Stimulated activated CD4-positive, alpha-beta T cell treated with anti-CD3 and anti-CD28 coated beads, TNF-alpha, amount 100 ng/mL, for 4 hours (primary cell): Measurements from ENCODE around the gene DAB2IP.

Experiments used
- DNase-seq, 3 experiments: peaks; one replicate each; pipeline ENCODE4 v3.0.0-alpha.2; 2020; ENCODE audit warnings: low read depth in 3 of 3

DAB2IP gene

DNA sequence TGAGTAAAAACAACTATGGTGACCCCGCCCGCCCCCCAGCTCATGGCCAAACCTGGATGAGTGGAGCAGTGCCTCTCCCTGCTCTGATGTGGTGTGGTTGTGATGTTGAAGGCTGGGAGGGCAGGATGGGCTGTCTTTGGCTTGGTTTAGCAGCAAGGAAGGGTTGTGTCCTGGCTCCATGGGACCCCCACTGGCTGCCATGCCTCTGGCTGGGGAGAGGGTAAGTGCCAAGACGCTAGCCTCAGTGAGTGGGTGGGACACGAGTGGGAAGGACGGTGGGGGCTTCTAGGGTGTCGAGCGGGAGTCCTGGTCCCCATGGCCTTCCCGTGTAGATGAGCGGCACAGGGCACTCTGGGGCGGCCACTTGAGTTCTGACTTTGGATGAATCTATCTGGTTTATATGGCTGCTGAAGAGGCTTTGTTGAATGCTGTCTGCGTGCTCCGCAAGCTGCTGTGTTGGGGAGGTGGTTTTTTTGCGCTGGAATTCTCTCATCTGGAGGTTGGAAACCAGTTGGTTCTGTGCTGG, 50.4 kb downstream of the DAB2IP start:
- no peak for DNase-seq

DNA sequence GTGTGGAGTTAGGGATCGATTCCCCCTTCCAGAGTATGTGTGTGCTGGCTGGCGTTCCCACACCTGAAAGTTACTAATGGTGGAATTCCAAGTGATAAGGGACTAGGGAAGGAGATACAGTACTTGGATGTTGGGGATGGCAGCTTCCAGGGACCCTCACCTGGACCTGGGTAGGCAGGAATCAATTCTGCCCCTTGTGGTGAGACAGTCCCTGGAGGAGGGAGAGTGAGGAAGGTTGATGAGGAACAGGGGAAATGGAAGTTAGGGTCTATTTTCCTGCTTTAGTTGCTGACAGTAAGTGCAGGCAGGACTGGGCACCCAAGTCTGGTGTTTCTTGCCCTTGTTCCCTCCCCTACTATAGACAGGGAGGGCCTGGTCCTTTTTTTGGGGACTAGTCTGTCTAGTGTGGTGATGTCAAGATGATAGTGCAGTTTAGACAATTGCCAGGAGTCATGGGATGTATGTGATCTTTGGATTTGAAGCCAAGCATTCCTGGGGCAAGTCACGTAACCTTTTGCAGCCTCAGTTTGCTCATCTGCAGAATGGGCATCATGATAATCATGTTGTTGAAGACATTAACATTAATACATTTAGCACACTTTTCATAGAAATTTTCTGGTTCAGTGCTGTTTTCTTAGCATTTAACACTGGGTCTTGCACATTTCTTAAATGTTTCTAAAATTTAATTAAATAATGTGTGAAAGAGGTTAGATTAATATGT, 51.7 kb downstream of the DAB2IP start:
- DNase-seq, result no peak

GRCh38 chr9:121704281-121704680, 52.8 kb downstream of the DAB2IP start:
- no peak for DNase-seq

- DNase-seq, result no peak
Measured at GRCh38 chr9:121706149-121706750, 54.8 kb downstream of the DAB2IP start.

DNA sequence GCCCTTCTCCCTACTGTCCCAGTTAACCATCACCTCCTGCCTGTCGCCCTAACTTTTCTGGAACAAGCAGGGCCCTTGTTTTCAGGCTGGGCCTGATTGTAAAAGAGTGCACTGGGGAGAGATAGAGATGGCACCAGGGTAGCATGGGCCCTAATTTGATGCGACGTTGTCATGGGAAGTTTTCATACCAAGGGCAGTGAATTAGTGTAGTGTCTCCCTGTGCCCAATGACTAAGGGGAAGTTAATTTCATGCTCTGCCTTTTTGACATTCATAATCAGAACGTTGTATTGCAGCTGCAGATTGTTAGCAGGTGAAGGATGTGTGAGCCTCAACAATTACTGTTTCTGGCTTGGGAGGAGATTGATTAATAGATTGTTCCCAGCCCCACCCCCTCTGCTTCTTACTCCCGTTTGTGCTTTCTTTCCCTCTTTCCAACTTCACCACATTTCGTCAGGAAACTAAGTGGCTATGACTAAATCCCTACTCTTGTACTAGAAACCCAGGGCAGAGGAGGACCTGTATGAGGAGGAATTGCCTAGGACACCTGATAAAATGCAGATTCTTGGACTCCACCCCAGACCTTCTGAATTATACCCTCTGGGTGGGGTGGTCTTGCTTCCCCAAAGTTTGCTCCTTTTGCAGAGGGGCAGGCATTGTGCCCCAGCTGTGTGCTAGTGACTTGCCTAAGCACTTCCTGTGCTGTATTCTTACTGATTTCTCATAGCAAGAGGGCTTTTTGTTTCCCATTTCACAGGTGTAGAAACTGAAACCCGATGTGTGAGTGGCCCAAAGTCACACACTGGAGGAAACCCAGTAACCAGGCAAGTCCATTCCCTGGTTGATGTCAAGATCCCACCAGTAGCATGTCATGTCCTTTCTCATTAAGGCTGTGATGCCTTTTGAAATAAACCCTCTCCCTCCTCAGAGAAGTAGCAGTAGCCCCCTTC, 56.3 kb downstream of the DAB2IP start:
- no peak for DNase-seq

GRCh38 chr9:121708768-121709488, 57.5 kb downstream of the DAB2IP start:
- DNase-seq, result no peak

DNA sequence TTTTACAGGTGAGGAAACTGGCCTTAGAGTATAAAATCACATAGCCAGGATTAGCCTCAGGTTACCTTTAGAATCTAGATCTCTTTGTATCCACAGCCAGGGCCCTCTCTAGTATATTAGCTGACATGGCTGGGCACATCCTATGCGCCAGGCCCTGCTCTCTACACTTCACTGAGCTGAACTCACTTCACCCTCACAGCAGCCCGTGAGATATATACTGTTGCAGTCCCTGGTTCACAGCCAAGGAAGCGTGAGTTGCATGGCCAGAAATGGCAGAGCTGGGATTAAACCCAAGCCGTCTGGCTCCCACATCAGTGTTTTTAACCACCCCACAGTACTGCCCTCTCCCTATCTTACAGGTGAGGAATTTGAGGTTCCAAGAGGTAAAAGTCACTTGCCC, 58.4 kb downstream of the DAB2IP start:
- no peak for DNase-seq

- DNase-seq, result no peak
Measured at GRCh38 chr9:121711281-121711680, 59.8 kb downstream of the DAB2IP start.

DNA sequence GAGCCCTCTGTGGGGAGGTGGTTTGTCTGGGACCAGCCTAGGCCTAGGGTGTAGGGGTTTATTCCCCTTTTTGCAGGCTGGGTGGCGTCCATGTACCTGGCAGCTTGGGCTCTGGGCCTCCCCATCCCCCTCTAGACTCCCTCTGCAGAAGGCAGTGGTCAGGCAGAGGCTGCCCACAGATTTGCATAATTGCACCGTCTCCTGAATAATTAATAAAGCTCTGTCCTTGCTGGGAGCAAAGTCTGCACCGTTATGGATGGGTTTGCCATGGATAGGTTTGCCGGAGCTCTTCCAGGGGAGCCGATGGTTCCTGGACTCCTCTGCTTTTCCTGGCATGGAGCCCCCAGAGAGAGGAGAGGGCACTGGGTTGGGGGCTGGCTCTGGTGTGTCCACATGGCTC, 60.4 kb downstream of the DAB2IP start:
- no peak for DNase-seq

DNA sequence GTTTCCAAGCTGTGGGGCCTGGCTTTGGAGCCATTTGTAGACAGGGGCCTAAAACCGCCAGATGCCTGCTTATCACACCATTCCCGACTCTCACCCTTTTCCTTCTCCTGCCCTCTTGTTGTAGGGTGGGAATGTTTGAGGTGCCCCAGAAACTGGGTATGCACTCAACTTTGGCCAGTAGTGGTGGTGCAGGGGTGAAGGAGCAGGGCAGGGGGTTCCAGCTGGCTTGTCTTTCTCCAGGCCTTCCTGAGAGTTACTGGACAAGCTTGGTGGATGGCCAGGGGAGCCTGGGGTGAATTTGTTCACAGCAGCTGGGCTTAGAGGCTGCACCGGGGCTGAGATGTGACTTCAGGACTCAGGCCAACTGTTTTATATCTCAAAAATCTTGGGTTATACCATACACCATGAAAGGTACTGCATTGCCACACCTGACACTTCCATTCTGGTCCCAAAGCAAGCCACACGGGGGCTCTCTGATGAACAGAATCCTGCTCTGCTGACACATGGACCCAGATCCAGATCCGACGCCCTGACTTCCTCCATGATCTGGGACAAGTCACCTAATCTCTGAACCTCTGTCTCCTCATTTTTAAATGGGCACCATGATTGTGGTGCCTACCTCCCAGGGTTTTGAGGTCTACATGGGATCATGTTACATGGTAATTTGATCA, 62.1 kb downstream of the DAB2IP start:
- DNase-seq, result no peak

- DNase-seq, result no peak
Measured at GRCh38 chr9:121714075-121714705, 62.8 kb downstream of the DAB2IP start.

DNA sequence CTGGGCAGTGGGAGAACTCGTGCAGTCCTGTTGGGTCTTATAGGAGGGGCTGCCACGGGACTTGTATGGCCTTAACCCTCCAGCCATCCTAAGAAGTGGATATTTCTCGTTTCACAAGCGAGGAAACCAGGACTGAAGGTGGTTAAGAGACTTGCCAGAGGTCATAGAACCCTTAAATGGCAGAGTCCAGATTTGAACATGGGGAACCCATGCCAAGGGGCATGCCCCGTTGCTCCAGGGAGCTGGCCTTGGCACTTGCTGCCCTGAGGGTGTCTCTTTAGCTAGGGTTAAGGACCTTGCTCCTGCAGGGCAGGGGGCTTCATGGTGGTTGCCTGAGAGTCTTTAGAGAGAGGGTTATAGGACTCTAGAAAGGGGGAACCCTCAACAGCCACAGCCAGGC, 63.4 kb downstream of the DAB2IP start:
- DNase-seq, result no peak

GRCh38 chr9:121717141-121717991, 65.9 kb downstream of the DAB2IP start:
- DNase-seq, result no peak

DNA sequence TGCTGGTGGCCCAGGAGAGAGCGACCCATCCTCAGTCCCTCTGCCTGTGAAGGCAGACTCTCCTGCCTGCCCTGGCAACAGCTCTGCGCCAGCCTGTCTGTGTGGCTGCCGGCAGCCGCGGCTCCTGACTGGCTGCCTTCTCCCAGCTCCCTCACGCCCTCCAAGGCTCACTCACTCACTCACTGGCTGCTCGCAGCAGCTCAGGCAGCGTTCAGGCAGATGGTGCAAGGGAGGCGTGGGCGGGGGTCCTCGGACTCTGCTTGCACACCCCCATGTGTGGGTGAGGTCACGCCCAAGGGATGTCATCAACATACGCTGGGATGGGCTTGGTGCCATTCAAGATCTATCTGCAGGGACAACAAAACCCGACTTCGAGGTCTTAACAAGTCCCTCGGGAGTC, 66.7 kb downstream of the DAB2IP start:
- DNase-seq, result no peak

- no peak for DNase-seq
Measured at GRCh38 chr9:121718501-121718900, 67.1 kb downstream of the DAB2IP start.

DNA sequence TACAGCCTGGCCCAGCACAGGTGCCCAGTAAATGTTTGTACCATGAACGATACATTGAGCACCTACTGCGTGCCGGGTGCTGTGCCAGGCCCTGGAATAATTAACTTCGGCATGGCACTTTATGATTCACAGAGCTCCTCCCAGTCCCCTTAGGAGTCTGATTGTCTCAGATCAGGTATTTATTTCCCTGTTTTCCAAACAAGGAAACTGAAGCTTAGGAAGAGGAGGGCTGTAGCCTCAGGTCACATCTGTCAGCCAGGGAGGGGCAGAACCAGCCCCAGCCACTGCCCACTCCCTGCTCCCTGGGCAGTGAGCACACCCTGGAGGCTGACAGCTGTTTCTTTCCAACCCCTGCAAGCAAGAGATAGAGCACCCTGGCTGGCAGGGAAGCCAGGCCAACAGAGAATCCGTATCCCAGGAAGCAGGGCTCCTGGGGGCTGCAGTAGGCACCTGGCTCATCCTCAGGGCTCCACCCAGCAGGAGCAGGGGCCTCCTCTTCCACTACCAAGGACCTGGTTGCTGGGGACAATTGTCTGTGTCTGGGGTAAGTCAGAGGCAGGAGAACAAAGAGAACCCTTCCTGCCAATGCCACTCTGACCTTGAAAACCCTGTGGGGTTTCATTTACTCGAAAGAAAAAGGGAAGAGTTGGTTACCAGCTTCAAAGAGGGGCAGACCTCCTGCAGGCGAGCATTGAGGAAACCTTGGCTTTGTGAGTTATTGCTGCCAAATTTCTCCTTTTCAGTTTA, 69.0 kb downstream of the DAB2IP start:
- DNase-seq, result no peak

GRCh38 chr9:121721058-121721350, 69.6 kb downstream of the DAB2IP start:
- DNase-seq, result no peak

GRCh38 chr9:121721770-121722169, 70.3 kb downstream of the DAB2IP start:
- DNase-seq, result no peak
